ENCODE results near the gene TACR2.

Gene TACR2

DNA sequence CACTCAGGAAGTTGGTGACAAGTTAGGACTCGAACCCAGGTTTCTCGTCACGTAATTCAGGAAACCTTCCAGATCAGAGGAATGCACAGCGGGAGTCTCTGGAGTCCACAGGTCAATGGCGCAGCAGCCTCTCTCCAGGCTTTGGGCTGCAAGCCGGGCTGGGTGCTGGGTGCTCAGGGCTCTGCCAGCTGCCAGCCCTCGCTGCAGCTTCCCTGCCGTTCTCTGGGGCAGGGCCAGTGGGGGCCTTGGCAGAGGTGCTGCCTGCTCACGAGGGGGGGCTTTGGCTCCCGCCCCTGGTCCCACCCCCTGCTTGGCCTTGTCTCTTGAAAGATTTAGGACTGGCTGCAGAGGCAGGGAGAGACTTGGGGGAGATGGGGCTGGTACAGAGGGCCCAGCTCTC is at the start of gene TACR2:
Gene TACR2, minus strand, starts transcription at position 224 of the 400 bp plus-strand sequence. CDS start 595 bp downstream, outside the sequence.
- no peak for DNase-seq

GRCh38 chr10:69466158-69466490 is 49.4 kb upstream of the TACR2 start:
- DNase-seq, result no peak

- no peak for DNase-seq
Measured at GRCh38 chr10:69465457-69466157, 48.9 kb upstream of the TACR2 start.

- DNase-seq, result peak; percentile 22
Measured at GRCh38 chr10:69464801-69465401, 48.2 kb upstream of the TACR2 start.

DNA sequence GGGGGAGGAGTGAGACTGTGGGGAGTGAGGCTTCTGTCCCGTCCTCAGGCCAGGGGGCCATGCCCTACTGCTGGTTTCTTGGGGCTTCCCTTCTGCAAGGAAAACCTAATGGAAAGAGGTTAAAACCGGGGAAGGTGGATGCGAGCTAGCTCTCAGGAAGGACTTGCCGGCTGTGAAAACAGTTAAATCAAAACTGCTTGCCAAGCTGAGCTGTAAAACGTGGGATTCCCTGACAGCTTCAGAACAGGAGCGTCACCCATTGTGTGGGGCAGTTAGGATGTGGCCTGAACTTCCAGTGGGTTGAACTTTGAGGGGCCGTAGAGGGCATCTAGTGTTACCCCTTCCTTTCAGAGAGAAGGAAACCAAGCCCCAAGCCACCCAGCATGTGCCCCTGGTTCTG is 47.7 kb upstream of the TACR2 start:
- no peak for DNase-seq

- no peak for DNase-seq
Measured at GRCh38 chr10:69463886-69464285, 47.2 kb upstream of the TACR2 start.

DNA sequence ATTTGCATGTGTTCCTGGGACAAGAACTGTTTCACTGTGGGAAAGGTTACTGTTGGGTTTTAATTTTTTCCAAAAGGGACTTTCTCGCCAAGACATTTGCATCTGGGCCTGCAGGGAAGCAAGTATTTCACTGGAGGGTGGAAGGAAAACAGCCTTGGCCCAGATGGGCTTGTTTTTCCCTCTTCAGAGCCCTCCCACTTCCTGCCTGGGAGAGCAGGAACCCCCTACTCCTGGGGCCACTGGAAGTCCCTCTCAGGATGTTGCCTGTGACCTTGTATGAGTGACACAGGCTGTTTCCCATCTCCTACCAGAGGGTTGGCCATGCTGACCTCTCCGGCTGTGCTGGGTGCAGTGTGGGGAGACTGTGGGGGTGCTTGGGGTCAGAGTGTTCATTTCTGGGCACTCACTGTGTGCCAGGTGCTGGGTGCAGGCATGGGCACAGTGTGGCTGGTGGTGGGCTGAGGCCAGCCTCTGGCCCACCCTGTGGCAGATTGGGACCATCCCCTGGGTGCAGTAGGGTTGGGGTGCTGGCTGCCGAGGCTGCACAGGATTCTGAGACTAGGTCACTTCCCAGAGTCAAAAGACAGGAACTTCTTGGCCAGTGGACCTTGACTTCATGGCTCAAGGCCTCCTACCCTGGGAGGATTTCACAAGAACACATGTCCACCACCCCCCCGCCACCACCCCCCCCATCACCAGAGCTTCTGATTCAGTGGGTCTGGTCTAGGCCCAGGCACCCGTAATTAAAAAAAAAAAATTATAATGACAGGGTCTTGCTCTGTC is 44.7 kb upstream of the TACR2 start:
- DNase-seq, result no peak

- DNase-seq, result no peak
Measured at GRCh38 chr10:69460576-69461242, 44.0 kb upstream of the TACR2 start.

DNA sequence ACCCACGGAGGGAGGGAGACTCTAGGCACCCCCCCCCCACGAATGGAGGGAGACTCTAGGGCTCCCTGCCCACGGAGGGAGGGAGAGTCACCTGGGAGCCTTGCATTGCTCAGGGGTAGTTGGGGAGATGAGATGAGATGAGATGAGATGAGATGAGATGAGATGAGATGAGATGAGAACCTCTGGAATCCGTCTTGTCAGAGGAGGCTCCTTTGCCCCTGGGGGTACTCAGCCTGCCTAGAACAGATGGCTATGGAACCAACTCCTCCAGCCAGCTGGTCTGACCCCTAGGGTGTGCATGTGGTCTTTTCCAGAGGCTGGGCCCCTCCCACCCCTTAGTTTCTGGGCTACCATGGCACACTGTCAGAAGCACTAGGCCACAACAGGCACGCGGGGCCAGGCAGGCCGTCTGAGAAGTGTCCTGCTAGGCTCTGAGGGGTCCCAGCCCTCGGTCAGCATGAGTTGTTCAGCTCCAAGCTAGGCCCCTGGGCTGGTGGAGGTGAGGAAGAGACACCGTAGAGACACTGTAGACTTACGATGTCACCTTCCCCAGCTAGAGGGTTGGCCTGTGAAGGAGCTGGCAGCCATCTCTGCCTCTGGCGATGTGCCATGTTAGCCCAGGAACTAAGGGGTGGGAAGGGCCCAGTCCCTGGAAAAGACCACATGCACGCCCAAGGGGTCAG is 43.3 kb upstream of the TACR2 start:
- DNase-seq, result no peak

DNA sequence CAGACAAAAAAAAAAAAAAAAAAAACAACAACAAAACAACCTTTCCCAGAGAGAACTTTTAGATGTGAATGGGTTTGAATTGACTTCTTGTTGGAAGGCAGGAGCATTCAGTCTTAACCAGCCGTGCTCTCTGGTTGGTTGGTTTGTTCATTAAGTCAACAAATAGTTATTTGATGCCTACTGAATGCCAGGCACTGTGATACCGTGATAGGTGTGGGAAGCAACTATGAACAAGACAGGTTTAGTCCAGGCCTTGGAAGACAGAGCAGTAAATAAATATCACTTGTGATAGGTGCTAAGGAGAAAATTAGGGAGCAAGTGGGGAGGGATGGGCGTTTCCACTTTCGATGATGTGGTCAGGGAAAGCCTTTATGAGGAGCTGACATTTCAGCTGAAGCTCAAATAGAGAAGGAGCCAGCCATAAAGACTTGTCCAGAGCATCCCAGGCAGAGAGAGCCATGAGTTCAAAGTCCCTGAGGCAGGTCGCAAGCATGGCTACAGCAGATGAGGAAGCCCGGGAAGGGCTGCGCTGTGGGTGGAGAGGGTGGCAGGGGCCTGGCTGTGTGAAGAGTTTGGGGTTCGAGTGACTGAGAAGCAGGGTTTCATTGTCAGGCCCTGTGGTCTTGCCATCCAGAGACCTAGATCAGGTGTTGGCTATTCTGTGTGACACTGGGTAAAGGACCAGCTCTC is 42.5 kb upstream of the TACR2 start:
- DNase-seq, result no peak

DNA sequence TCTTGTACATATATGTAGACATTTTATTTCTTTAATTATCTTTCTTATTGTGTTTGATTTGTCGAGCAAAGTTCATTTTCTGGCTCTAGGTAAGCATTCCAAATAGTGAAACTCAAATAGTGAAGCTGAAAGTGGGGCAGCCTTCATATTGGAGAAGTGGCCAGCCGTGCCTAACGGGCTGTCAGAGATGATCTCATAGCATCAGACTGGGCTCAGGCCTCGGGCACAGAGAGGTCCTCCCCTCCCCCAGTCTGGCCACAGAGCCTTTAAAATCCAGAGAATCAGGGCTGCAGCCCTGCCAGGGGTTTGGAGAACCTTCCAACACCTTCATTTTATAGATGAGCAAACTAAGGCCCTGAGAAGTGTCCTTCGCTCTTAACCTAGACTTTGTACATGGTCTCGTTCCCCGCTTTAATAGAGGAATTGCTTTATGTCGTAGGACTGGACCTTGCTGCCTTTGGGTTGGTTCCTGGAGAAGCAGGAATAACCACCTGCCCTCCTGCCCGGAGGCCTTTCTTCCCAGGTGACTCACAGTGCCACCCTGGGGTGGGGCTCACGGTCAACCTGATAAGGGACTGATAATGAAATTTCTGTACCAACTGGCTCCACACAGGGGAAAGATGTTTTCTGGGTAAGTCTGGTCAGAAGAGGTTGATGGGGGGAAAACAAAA is 41.8 kb upstream of the TACR2 start:
- no peak for DNase-seq

DNA sequence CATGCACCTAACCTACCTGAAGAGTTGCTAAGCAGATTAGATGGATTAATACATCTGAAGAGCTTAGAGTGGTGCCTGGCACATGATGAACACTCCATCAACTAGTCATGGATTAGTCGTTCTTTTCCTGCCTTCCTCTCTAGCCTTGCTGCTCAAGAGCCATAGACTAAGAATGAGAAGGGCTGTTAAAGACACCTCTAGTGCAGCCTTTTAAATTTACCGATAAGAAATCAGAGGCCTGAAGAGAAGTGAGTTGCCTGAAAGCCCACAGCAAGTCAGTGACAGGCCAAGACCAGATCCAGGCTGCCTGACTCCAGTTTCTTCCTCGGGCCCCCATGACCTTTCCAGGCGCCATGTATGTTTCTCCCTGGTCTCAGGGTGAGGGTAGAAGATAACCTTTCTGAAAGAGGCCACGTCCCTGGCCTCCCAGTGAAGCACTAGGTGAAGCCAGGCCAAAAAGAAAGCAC is 41.1 kb upstream of the TACR2 start:
- DNase-seq, result no peak

GRCh38 chr10:69456880-69457693 is 40.4 kb upstream of the TACR2 start:
- DNase-seq, result no peak

- no peak for DNase-seq
Measured at GRCh38 chr10:69455006-69455763, 38.5 kb upstream of the TACR2 start.

GRCh38 chr10:69453795-69454194 is 37.1 kb upstream of the TACR2 start:
- no peak for DNase-seq

DNA sequence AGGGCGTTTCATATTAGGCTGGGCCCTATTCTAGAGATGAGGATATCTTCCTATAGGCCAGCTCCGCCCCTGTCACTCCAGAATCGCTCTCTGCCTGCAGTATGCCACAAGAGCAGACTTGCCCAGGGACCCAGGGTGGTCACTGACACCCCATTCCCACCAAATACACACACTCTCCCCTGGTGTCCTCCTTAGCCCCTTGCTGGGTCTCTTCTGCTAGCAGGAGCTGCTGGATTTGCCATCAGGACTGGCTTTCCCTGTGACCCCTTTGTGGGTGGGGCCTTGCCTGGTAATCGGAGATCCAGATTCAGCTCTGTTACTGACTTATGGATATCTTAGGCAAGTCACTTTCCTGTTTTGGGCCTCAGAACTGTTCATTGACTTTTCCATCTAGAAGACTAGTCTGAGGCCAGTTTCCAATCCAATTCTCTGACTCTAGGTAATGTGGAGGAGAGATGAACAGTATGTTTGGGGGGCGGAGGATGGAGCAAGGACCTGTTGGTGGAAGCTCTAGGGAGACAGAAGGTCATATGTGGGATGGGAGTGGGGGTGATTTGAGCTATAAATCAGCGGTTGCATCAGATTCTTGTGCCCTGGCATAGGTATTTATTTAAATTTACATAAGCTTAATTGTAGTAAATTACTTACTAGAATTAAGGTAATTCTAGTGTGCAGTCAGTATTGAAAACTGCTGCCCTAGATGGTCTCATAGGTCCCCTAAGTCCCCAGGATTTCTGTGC is 36.1 kb upstream of the TACR2 start:
- DNase-seq, result no peak

DNA sequence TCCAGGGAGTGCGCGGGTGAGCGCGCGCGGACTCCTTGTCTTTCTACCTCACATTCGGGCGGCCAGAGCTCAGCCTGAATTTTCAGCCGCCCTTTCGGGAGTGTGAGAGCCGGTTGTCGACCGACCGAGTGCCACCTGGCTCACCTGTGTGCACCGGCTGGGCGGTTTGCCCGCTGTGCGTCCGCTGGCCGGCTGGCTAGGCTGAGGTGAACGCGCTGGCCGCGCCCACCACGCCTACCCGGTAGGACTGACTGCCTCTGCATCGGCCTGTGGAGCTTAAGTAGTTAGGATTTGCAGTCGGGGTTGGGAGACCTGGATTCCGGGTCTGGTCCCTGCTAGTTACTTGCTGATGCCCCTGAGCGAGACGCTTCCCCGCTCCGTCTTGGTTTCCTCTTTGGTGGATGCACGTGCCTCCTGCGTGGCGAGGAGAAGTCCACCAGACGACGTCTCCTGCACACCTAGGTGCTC is 35.1 kb upstream of the TACR2 start:
- peak; percentile 16 for DNase-seq

- peak; percentile 85 for DNase-seq
Measured at GRCh38 chr10:69451209-69451783, 34.6 kb upstream of the TACR2 start, which contains the start of gene TSPAN15. TSPAN15 (plus strand) TSS chr10:69451465; CDS start chr10:69451595, 130 bp downstream.

All from activated naive CD4-positive, alpha-beta T cell treated with Interleukin-2 at 50 U/mL for 16 hours (primary cell).